ENCODE data around the gene RORB. TPM values are rescaled to one million over a fixed set of nuclear protein-coding genes. Genes with fewer than 3 reads are reported as not detected.

The RORB gene
- total and polyA plus RNA-seq, 4 donors = 0.01 to 0.05 TPM; not detected in 2

DNA sequence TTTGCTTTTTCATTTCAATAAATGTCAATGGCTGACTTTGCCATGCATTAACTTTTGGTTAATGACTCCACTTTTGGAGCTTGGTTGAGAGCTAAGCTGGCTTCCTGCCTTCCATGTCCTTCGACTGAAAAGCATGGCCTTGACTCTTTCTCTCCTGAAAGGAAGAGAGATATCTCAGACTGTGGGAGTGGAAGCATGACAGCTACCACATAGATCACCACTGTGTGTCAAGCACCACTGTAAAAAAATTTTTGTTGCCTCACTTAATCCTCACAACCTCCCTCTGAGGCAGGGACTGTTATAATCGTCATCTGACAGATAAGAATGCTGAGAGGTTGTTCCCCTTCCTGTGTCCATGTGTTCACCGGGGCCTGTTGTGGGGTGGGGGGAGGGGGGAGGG is 184.8 kb downstream of the RORB start:
- Histone ChIP-seq H3K9ac (ENCODE audit: low read depth in 1 of 2, low read length in 2 of 2) (no peak overlapping the region), H3K36me3 (ENCODE audit: control insufficient read depth in 4 of 4, insufficient read depth in 3 of 4, low read depth in 1 of 4, low read length in 3 of 4) (no peaks in the 10 kb centered on the region), H3K27ac (ENCODE audit: low read depth in 1 of 2, low read length in 2 of 2) (no peak overlapping the region), H3K9me3 (ENCODE audit: control insufficient read depth in 4 of 4, low read length in 3 of 4) (no peaks in the 10 kb centered on the region), H3K4me3 (ENCODE audit: low read depth in 1 of 3, low read length in 3 of 3) (no peak overlapping the region), H3K4me1 (ENCODE audit: control insufficient read depth in 4 of 4, insufficient read depth in 4 of 4, low read length in 3 of 4) (no peaks in the 10 kb centered on the region), H3K27me3 (ENCODE audit: control insufficient read depth in 4 of 4, insufficient read depth in 4 of 4, low read length in 3 of 4) (peaks cover 0 to 3% (median 0%) of the 10 kb centered on the region in 4 donors)
- DNase-seq (ENCODE audit: low spot score) = no peak
- TF ChIP-seq RAD21 (IDR thresholded peaks at IDR 0.05) = no peak
- TF ChIP-seq, protein P1, sequence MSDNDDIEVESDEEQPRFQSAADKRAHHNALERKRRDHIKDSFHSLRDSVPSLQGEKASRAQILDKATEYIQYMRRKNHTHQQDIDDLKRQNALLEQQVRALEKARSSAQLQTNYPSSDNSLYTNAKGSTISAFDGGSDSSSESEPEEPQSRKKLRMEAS (IDR thresholded peaks at IDR 0.05) = no peak
- TF ChIP-seq, protein P2, sequence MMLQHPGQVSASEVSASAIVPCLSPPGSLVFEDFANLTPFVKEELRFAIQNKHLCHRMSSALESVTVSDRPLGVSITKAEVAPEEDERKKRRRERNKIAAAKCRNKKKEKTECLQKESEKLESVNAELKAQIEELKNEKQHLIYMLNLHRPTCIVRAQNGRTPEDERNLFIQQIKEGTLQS (IDR thresholded peaks at IDR 0.05) = no peak
- no peak for TF ChIP-seq FOXA1 (IDR thresholded peaks at IDR 0.05)
- TF ChIP-seq TAF1 (conservative IDR thresholded peaks at IDR 0.05) = no peak
- 42% methylated on average over 3 of the region's 3 CpGs for WGBS

DNA sequence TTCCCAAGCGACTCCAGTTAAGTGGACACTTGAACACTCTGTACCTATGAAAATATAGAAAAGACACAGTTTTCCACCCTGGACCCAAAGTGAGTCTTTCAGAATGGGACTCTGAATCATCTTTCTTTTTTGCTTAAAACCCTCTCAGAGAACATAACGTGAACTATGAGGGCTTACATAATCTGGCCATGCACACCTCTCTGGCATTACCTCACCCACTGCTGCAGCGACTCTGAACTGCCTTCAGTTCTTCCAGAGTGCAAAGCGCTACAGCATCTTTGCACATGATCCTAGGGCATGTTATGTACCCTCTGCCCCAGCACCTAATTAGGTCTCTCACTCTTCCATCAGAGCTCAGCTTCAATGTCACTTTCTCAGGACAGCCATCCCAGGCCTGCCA is 186.2 kb downstream of the RORB start:
- DNase-seq (ENCODE audit: low spot score) = no peak
- no peak overlapping the region for H3K4me3 ChIP-seq (ENCODE audit: low read depth in 1 of 3, low read length in 3 of 3)
- H3K4me1 ChIP-seq (ENCODE audit: control insufficient read depth in 4 of 4, insufficient read depth in 4 of 4, low read length in 3 of 4) = no peaks in the 10 kb centered on the region
- WGBS = 83% methylated on average over 4 of the region's 4 CpGs
- no peak overlapping the region for H3K27ac ChIP-seq (ENCODE audit: low read depth in 1 of 2, low read length in 2 of 2)
- TF ChIP-seq RAD21 (IDR thresholded peaks at IDR 0.05) (no peak), YY1 (IDR thresholded peaks at IDR 0.05) (no peak), HNF4G (IDR thresholded peaks at IDR 0.05) (no peak), GABPA (IDR thresholded peaks at IDR 0.05 in 1 of 2, conservative IDR thresholded peaks at IDR 0.05 in 1 of 2) (no peak), SP1 (IDR thresholded peaks at IDR 0.05) (no peak), FOXA2 (IDR thresholded peaks at IDR 0.05) (no peak), FOXA1 (IDR thresholded peaks at IDR 0.05) (no peak), NR2F2 (IDR thresholded peaks at IDR 0.05) (no peak), JUND (IDR thresholded peaks at IDR 0.05) (no peak), HNF4A (conservative IDR thresholded peaks at IDR 0.05) (no peak), EGR1 (IDR thresholded peaks at IDR 0.05; ENCODE audit: low read depth in 2 of 2) (no peak), TAF1 (conservative IDR thresholded peaks at IDR 0.05) (no peak), RXRA (IDR thresholded peaks at IDR 0.05) (no peak)
- TF ChIP-seq, protein P2 (IDR thresholded peaks at IDR 0.05) = no peak
- TF ChIP-seq, protein P3, sequence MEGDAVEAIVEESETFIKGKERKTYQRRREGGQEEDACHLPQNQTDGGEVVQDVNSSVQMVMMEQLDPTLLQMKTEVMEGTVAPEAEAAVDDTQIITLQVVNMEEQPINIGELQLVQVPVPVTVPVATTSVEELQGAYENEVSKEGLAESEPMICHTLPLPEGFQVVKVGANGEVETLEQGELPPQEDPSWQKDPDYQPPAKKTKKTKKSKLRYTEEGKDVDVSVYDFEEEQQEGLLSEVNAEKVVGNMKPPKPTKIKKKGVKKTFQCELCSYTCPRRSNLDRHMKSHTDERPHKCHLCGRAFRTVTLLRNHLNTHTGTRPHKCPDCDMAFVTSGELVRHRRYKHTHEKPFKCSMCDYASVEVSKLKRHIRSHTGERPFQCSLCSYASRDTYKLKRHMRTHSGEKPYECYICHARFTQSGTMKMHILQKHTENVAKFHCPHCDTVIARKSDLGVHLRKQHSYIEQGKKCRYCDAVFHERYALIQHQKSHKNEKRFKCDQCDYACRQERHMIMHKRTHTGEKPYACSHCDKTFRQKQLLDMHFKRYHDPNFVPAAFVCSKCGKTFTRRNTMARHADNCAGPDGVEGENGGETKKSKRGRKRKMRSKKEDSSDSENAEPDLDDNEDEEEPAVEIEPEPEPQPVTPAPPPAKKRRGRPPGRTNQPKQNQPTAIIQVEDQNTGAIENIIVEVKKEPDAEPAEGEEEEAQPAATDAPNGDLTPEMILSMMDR (IDR thresholded peaks at IDR 0.05; ENCODE audit: low read depth, low read length, missing input control) = no peak
- TF ChIP-seq, protein P1 (IDR thresholded peaks at IDR 0.05) = no peak
- TF ChIP-seq, protein P4, sequence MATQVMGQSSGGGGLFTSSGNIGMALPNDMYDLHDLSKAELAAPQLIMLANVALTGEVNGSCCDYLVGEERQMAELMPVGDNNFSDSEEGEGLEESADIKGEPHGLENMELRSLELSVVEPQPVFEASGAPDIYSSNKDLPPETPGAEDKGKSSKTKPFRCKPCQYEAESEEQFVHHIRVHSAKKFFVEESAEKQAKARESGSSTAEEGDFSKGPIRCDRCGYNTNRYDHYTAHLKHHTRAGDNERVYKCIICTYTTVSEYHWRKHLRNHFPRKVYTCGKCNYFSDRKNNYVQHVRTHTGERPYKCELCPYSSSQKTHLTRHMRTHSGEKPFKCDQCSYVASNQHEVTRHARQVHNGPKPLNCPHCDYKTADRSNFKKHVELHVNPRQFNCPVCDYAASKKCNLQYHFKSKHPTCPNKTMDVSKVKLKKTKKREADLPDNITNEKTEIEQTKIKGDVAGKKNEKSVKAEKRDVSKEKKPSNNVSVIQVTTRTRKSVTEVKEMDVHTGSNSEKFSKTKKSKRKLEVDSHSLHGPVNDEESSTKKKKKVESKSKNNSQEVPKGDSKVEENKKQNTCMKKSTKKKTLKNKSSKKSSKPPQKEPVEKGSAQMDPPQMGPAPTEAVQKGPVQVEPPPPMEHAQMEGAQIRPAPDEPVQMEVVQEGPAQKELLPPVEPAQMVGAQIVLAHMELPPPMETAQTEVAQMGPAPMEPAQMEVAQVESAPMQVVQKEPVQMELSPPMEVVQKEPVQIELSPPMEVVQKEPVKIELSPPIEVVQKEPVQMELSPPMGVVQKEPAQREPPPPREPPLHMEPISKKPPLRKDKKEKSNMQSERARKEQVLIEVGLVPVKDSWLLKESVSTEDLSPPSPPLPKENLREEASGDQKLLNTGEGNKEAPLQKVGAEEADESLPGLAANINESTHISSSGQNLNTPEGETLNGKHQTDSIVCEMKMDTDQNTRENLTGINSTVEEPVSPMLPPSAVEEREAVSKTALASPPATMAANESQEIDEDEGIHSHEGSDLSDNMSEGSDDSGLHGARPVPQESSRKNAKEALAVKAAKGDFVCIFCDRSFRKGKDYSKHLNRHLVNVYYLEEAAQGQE (IDR thresholded peaks at IDR 0.05) = no peak
- TF ChIP-seq, protein P5, sequence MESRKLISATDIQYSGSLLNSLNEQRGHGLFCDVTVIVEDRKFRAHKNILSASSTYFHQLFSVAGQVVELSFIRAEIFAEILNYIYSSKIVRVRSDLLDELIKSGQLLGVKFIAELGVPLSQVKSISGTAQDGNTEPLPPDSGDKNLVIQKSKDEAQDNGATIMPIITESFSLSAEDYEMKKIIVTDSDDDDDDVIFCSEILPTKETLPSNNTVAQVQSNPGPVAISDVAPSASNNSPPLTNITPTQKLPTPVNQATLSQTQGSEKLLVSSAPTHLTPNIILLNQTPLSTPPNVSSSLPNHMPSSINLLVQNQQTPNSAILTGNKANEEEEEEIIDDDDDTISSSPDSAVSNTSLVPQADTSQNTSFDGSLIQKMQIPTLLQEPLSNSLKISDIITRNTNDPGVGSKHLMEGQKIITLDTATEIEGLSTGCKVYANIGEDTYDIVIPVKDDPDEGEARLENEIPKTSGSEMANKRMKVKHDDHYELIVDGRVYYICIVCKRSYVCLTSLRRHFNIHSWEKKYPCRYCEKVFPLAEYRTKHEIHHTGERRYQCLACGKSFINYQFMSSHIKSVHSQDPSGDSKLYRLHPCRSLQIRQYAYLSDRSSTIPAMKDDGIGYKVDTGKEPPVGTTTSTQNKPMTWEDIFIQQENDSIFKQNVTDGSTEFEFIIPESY (IDR thresholded peaks at IDR 0.05) = no peak
- H3K9me3 ChIP-seq (ENCODE audit: control insufficient read depth in 4 of 4, low read length in 3 of 4) = no peaks in the 10 kb centered on the region
- no peak overlapping the region for H3K9ac ChIP-seq (ENCODE audit: low read depth in 1 of 2, low read length in 2 of 2)
- H3K27me3 ChIP-seq (ENCODE audit: control insufficient read depth in 4 of 4, insufficient read depth in 4 of 4, low read length in 3 of 4) = peaks cover 0 to 3% (median 0%) of the 10 kb centered on the region in 4 donors
- no peaks in the 10 kb centered on the region for H3K36me3 ChIP-seq (ENCODE audit: control insufficient read depth in 4 of 4, insufficient read depth in 3 of 4, low read depth in 1 of 4, low read length in 3 of 4)

Data from liver (tissue), 9 donors.